GM12878 (cell line): ENCODE measurements around the gene FKBP7. TPM values are rescaled to one million over a fixed set of nuclear protein-coding genes. Genes with fewer than 3 reads are reported as not detected.

ENCODE experiments used
- ATAC-seq: fragments of 200-7000 bp; cut with Tn5 transposase; 3 replicates; pipeline ENCODE4 v1.9.1; 2020; ENCODE audit warnings: mild to moderate bottlenecking, moderate library complexity
- BruUV-seq: library from RNA; stranded (reverse); fragments of 400-500 nt; replicated peaks from 2 replicates; lab custom pipeline; 2021; lab: Mats Ljungman, UMichigan
- CTCF ChIA-PET: fragments of 300-600 bp; sonication (Branson Sonifier 250); formaldehyde crosslinking; extraction: SDS; loops from one replicate; lab custom pipeline; 2021; ENCODE audit warnings: inconsistent platforms; lab: Yijun Ruan, JAX
- POLR2A ChIA-PET: fragments of 350-600 bp; formaldehyde crosslinking; extraction: SDS; loops from one replicate; lab custom pipeline; 2021; ENCODE audit warnings: inconsistent platforms; lab: Charles Lee
- RAD21 ChIA-PET: fragments of 300-600 bp; sonication (Branson Sonifier 250); formaldehyde crosslinking; loops from one replicate; lab custom pipeline; 2023; ENCODE audit warnings: antibody characterized with exemption; ENCODE audit not compliant: unreplicated experiment; lab: Charles Lee
- SMC1A ChIA-PET: fragments of 300-600 bp; sonication (Branson Sonifier 250); formaldehyde crosslinking; loops from one replicate; lab custom pipeline; 2023; ENCODE audit not compliant: unreplicated experiment, uncharacterized antibody; lab: Charles Lee
- DNase-seq: peaks from one replicate; pipeline ENCODE4 v3.0.0-alpha.2; 2011; ENCODE audit warnings: low read depth, low spot score
- FAIRE-seq: peaks from 3 replicates; lab custom pipeline; 2011; peaks lifted over from hg19 to GRCh38; lab: Jason Lieb, UNC
- H2AFZ ChIP-seq: 2 replicates; pipeline ENCODE4 v1.6.0; 2011; ENCODE audit warnings: low read depth, low read length, control low read depth; ENCODE audit not compliant: control insufficient read depth
- H3K27ac ChIP-seq: 2 replicates; pipeline ENCODE4 v1.5.1; 2011; ENCODE audit warnings: control low read depth; ENCODE audit not compliant: control insufficient read depth, insufficient read depth
- H3K27me3 ChIP-seq, 2 experiments: replicated peaks in 1 of 2; 2 replicates each; pipeline versions ENCODE4 v1.6.0 to v1.6.1; 2011; ENCODE audit warnings: low read length in 1 of 2; ENCODE audit not compliant: control insufficient read depth in 2 of 2, insufficient read depth in 2 of 2
- H3K36me3 ChIP-seq, 2 experiments: 2 replicates each; pipeline ENCODE4 v1.5.1; 2011; ENCODE audit warnings: low read length in 1 of 2; ENCODE audit not compliant: control insufficient read depth in 2 of 2, insufficient read depth in 2 of 2
- H3K4me1 ChIP-seq: 2 replicates; pipeline ENCODE4 v1.6.1; 2011; ENCODE audit warnings: mild to moderate bottlenecking, low read length, moderate library complexity, mixed read lengths; ENCODE audit not compliant: control insufficient read depth, insufficient read depth
- H3K4me2 ChIP-seq: 2 replicates; pipeline ENCODE4 v1.6.0; 2011; ENCODE audit warnings: control low read depth; ENCODE audit not compliant: control insufficient read depth, insufficient read depth
- H3K4me3 ChIP-seq: fragments of 200-600 bp; sonication (generic); 2 replicates; pipeline ENCODE4 v1.5.1; 2016
- H3K79me2 ChIP-seq: 2 replicates; pipeline ENCODE4 v1.6.0; 2011; ENCODE audit warnings: low read length; ENCODE audit not compliant: control insufficient read depth, insufficient read depth
- H3K9ac ChIP-seq: 2 replicates; pipeline ENCODE4 v1.8.0; 2011; ENCODE audit warnings: low read length, control low read depth, mixed read lengths; ENCODE audit not compliant: control insufficient read depth, insufficient read depth
- H3K9me3 ChIP-seq: replicated peaks from 3 replicates; pipeline ENCODE4 v1.5.1; 2011; ENCODE audit warnings: mild to moderate bottlenecking, low read length; ENCODE audit not compliant: control insufficient read depth, insufficient read depth
- H4K20me1 ChIP-seq: 2 replicates; pipeline ENCODE4 v1.6.0; 2011; ENCODE audit not compliant: control insufficient read depth, insufficient read depth
- BACH1 ChIP-seq: fragments of 450-650 bp; IDR thresholded peaks from 2 replicates; pipeline ENCODE4 v1.6.1; 2017; ENCODE audit warnings: mild to moderate bottlenecking, borderline replicate concordance
- BCL11A ChIP-seq: IDR thresholded peaks from 2 replicates; pipeline ENCODE4 v1.6.1; 2011; ENCODE audit warnings: low read depth, low read length
- ESRRA ChIP-seq: IDR thresholded peaks from 2 replicates; pipeline ENCODE4 v1.6.1; 2012; ENCODE audit warnings: mild to moderate bottlenecking, low read length, improper control_type of control experiment
- MEF2A ChIP-seq: IDR thresholded peaks from 2 replicates; pipeline ENCODE4 v1.6.1; 2011; ENCODE audit warnings: low read depth, mild to moderate bottlenecking, low read length, moderate library complexity; ENCODE audit not compliant: insufficient read depth
- PAX5 ChIP-seq: IDR thresholded peaks from 2 replicates; pipeline ENCODE4 v1.6.1; 2011; ENCODE audit warnings: low read depth, low read length, borderline replicate concordance
- SREBF2 ChIP-seq: IDR thresholded peaks from 2 replicates; pipeline ENCODE4 v1.6.1; 2012; ENCODE audit warnings: mild to moderate bottlenecking, low read length
- ZNF217 ChIP-seq: fragments of 450-650 bp; IDR thresholded peaks from 2 replicates; pipeline ENCODE4 v1.6.1; 2017; ENCODE audit warnings: antibody characterized with exemption, mild to moderate bottlenecking
- in situ Hi-C: fragments of 300-500 bp; cut with MboI; formaldehyde crosslinking; loops from 9 replicates; pipeline ENCODE4 v1.14.3; 2018; ENCODE audit warnings: mixed read lengths
- intact Hi-C: fragments of 100-400 bp; cut with micrococcal nuclease; formaldehyde crosslinking; loops from one replicate; pipeline ENCODE4 v1.14.2; 2022; ENCODE audit not compliant: unreplicated experiment
- polyA plus RNA-seq, 11 experiments: library from polyadenylated mRNA; depleted of rRNA in 4 of 11; unstranded in 6 of 11; stranded (reverse) in 5 of 11; fragments of >200 nt; fragmentation: Nextera tagmentation in 4 of 11; fragmentation: Illumina TruSeq in 1 of 11; extraction: Ambion mirVana in 4 of 11; extraction: Trizol in 1 of 11; gene quantifications; 1 replicate in 1 of 11; 2 replicates in 10 of 11; pipeline versions ENCODE4 v1.2.1 to v1.2.3, GENCODE V29; 2011 to 2016; ENCODE audit warnings: inconsistent platforms in 2 of 11, missing spikeins in 2 of 11, low read depth in 1 of 11
- total RNA-seq, 4 experiments: library from RNA; depleted of rRNA in 3 of 4; stranded (reverse); fragments of >200 nt in 3 of 4; fragmentation: Illumina TruSeq in 1 of 4; extraction: Trizol in 1 of 4; gene quantifications; 2 replicates each; pipeline versions ENCODE4 v1.2.1 to v1.2.3, GENCODE V29; 2013 to 2021
- TF ChIP-seq, protein P1 (sequence below): IDR thresholded peaks from 2 replicates; pipeline ENCODE4 v1.6.1; 2012; ENCODE audit warnings: low read depth, low read length, improper control_type of control experiment
- TF ChIP-seq, protein P2 (sequence below): IDR thresholded peaks from 2 replicates; pipeline ENCODE4 v1.6.1; 2011; ENCODE audit warnings: mild to moderate bottlenecking, low read depth, low read length, moderate library complexity; ENCODE audit not compliant: insufficient replicate concordance
- TF ChIP-seq, protein P3 (sequence below): fragments of 450-650 bp; IDR thresholded peaks from 2 replicates; pipeline ENCODE4 v1.6.1; 2017; ENCODE audit warnings: mild to moderate bottlenecking, moderate library complexity
- TF ChIP-seq, protein P4 (sequence below): fragments of 450-650 bp; IDR thresholded peaks from 2 replicates; pipeline ENCODE4 v1.6.1; 2017; ENCODE audit warnings: low read depth, mild to moderate bottlenecking, moderate library complexity

Gene FKBP7
- total and polyA plus RNA-seq, 10 of the 15 experiments (the other 5 are each of a cell fraction or from before 2014, with no cell fraction given), result 5.6 to 16.7 (median 12.5) TPM

DNA sequence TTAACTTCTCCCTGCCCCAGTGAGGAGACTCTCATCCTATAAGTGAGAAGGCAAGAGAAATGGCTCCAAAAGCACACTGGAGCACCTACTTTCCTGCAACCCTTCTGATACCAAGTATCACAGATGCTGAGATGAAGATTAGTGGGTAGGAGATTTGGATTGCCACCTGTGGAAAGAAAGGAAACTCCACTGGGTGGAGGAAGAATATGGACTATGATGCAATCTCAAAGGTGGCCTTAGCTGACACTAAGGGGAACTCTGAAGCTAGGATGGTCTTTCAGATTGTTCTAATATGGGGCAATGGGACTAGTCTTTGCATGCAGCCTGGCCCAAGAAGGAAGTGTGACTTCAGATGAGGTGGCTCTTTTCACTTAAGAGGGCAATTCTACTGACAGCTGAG lies 49.1 kb downstream of the FKBP7 start:
- Histone ChIP-seq H3K4me1 (no peaks in the 10 kb centered on the region), H3K4me3 (no peak overlapping the region), H3K4me2 (no peak overlapping the region), H4K20me1 (no peaks in the 10 kb centered on the region), H3K9ac (no peak overlapping the region), H3K27ac (no peak overlapping the region), H3K9me3 (peaks cover 4% of the 10 kb centered on the region; the same call in 2 of the 3 replicates), H3K36me3 (peaks cover 4 to 38% of the 10 kb centered on the region in 2 experiments), H2AFZ (no peak overlapping the region), H3K79me2 (no peaks in the 10 kb centered on the region), H3K27me3 (no peaks in the 10 kb centered on the region)
- SMC1A ChIA-PET, result interaction anchor here (0.8 to 2.4 kb wide), 5 partner anchors 8 to 22 kb away, joined by 3 to 10 read pairs (median 3); partner anchors contain the start of genes PJVK and PRKRA
- POLR2A ChIA-PET, result interaction anchor here (0.5 to 1.0 kb wide), 2 partner anchors 20 to 1418 kb away, joined by 3 to 4 read pairs; no protein-coding TSS in a partner anchor
- no TSS peak for BruUV-seq
- CTCF ChIA-PET, result interaction anchor here (1.1 to 2.3 kb wide), 4 partner anchors 9 to 32 kb away, joined by 3 to 13 read pairs (median 6); no protein-coding TSS in a partner anchor
- DNase-seq (no peak), ATAC-seq (no peak), FAIRE-seq (no peak)
- in situ Hi-C loops, result no loop called here
- RAD21 ChIA-PET, result interaction anchor here (2.0 kb wide), 1 partner anchor 10 kb away, joined by 7 read pairs; no protein-coding TSS in a partner anchor
- TF ChIP-seq, protein P1, sequence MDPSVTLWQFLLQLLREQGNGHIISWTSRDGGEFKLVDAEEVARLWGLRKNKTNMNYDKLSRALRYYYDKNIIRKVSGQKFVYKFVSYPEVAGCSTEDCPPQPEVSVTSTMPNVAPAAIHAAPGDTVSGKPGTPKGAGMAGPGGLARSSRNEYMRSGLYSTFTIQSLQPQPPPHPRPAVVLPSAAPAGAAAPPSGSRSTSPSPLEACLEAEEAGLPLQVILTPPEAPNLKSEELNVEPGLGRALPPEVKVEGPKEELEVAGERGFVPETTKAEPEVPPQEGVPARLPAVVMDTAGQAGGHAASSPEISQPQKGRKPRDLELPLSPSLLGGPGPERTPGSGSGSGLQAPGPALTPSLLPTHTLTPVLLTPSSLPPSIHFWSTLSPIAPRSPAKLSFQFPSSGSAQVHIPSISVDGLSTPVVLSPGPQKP, result no peak
- TF ChIP-seq ZNF217, result no peak
- TF ChIP-seq ESRRA, result no peak
- no peak for TF ChIP-seq MEF2A
- TF ChIP-seq, protein P2, sequence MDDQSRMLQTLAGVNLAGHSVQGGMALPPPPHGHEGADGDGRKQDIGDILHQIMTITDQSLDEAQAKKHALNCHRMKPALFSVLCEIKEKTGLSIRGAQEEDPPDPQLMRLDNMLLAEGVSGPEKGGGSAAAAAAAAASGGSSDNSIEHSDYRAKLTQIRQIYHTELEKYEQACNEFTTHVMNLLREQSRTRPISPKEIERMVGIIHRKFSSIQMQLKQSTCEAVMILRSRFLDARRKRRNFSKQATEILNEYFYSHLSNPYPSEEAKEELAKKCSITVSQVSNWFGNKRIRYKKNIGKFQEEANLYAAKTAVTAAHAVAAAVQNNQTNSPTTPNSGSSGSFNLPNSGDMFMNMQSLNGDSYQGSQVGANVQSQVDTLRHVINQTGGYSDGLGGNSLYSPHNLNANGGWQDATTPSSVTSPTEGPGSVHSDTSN, result no peak
- TF ChIP-seq, protein P3, sequence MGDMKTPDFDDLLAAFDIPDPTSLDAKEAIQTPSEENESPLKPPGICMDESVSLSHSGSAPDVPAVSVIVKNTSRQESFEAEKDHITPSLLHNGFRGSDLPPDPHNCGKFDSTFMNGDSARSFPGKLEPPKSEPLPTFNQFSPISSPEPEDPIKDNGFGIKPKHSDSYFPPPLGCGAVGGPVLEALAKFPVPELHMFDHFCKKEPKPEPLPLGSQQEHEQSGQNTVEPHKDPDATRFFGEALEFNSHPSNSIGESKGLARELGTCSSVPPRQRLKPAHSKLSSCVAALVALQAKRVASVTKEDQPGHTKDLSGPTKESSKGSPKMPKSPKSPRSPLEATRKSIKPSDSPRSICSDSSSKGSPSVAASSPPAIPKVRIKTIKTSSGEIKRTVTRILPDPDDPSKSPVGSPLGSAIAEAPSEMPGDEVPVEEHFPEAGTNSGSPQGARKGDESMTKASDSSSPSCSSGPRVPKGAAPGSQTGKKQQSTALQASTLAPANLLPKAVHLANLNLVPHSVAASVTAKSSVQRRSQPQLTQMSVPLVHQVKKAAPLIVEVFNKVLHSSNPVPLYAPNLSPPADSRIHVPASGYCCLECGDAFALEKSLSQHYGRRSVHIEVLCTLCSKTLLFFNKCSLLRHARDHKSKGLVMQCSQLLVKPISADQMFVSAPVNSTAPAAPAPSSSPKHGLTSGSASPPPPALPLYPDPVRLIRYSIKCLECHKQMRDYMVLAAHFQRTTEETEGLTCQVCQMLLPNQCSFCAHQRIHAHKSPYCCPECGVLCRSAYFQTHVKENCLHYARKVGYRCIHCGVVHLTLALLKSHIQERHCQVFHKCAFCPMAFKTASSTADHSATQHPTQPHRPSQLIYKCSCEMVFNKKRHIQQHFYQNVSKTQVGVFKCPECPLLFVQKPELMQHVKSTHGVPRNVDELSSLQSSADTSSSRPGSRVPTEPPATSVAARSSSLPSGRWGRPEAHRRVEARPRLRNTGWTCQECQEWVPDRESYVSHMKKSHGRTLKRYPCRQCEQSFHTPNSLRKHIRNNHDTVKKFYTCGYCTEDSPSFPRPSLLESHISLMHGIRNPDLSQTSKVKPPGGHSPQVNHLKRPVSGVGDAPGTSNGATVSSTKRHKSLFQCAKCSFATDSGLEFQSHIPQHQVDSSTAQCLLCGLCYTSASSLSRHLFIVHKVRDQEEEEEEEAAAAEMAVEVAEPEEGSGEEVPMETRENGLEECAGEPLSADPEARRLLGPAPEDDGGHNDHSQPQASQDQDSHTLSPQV, result no peak
- no peak for TF ChIP-seq SREBF2
- TF ChIP-seq BACH1, result no peak
- TF ChIP-seq BCL11A, result no peak
- TF ChIP-seq, protein P4, sequence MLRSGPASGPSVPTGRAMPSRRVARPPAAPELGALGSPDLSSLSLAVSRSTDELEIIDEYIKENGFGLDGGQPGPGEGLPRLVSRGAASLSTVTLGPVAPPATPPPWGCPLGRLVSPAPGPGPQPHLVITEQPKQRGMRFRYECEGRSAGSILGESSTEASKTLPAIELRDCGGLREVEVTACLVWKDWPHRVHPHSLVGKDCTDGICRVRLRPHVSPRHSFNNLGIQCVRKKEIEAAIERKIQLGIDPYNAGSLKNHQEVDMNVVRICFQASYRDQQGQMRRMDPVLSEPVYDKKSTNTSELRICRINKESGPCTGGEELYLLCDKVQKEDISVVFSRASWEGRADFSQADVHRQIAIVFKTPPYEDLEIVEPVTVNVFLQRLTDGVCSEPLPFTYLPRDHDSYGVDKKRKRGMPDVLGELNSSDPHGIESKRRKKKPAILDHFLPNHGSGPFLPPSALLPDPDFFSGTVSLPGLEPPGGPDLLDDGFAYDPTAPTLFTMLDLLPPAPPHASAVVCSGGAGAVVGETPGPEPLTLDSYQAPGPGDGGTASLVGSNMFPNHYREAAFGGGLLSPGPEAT, result no peak
- no peak for TF ChIP-seq PAX5
- intact Hi-C loops, result no loop called here
